CD4-positive, alpha-beta T cell (primary cell): Measurements from ENCODE around the gene ELK1. TPM values are rescaled to one million over a fixed set of nuclear protein-coding genes. Genes with fewer than 3 reads are reported as not detected.

Experiments
- ATAC-seq: fragments of 200-7000 bp; cut with Tn5 transposase; one replicate; pipeline ENCODE4 v1.10.0; 2022; ENCODE audit warnings: mild to moderate bottlenecking; ENCODE audit not compliant: poor library complexity
- CTCF ChIA-PET: fragments of 350-600 bp; sonication (Branson Sonifier 250); formaldehyde crosslinking; loops from one replicate; lab custom pipeline; 2021; ENCODE audit warnings: antibody characterized with exemption, inconsistent platforms; lab: Charles Lee
- POLR2A ChIA-PET: fragments of 350-600 bp; sonication (Branson Sonifier 250); formaldehyde crosslinking; loops from one replicate; lab custom pipeline; 2021; ENCODE audit warnings: antibody characterized with exemption, inconsistent platforms; lab: Charles Lee
- DNase-seq, 14 experiments: peaks; one replicate each; pipeline ENCODE4 v3.0.0-alpha.2; 2013 to 2020; ENCODE audit warnings: mixed read lengths in 2 of 14
- H3K27ac ChIP-seq, 2 donors: one replicate each; pipeline versions ENCODE4 v1.5.1 to v1.7.0; 2013; ENCODE audit warnings: low read length in 2 of 2, low read depth in 1 of 2, mild to moderate bottlenecking in 1 of 2
- H3K27me3 ChIP-seq, 2 experiments: 1 replicate in 1 of 2; 2 replicates in 1 of 2; pipeline versions ENCODE4 v1.6.1 to v1.7.0; 2013; ENCODE audit warnings: low read length in 2 of 2, control low read depth in 1 of 2, mild to moderate bottlenecking in 1 of 2, moderate library complexity in 1 of 2; ENCODE audit not compliant: insufficient read depth in 2 of 2, control insufficient read depth in 1 of 2
- H3K36me3 ChIP-seq: one replicate; pipeline ENCODE4 v1.6.1; 2013; ENCODE audit warnings: low read length, control low read depth; ENCODE audit not compliant: insufficient read depth
- H3K4me1 ChIP-seq: one replicate; pipeline ENCODE4 v1.6.1; 2013; ENCODE audit warnings: low read length, control low read depth; ENCODE audit not compliant: insufficient read depth
- H3K4me3 ChIP-seq: one replicate; pipeline ENCODE4 v1.5.1; 2013; ENCODE audit warnings: mild to moderate bottlenecking, low read length, moderate library complexity
- H3K9me3 ChIP-seq, 2 experiments: 1 replicate in 1 of 2; 2 replicates in 1 of 2; pipeline versions ENCODE4 v1.6.1 to v1.7.0; 2013; ENCODE audit warnings: low read length in 2 of 2, mild to moderate bottlenecking in 2 of 2, control low read depth in 1 of 2, moderate library complexity in 1 of 2; ENCODE audit not compliant: control insufficient read depth in 1 of 2, insufficient read depth in 1 of 2
- H3K27ac Mint-ChIP-seq: one replicate; pipeline ENCODE4 v1.8.0; 2020; ENCODE audit warnings: mixed read lengths
- H3K27me3 Mint-ChIP-seq: one replicate; pipeline ENCODE4 v1.8.0; 2021; ENCODE audit warnings: mixed read lengths
- H3K36me3 Mint-ChIP-seq: one replicate; pipeline ENCODE4 v1.8.0; 2021; ENCODE audit warnings: low read depth, mixed read lengths
- H3K4me1 Mint-ChIP-seq: one replicate; pipeline ENCODE4 v1.8.0; 2021; ENCODE audit warnings: low read depth, mixed read lengths
- H3K4me3 Mint-ChIP-seq: one replicate; pipeline ENCODE4 v1.8.0; 2020; ENCODE audit warnings: mild to moderate bottlenecking, mixed read lengths
- H3K9me3 Mint-ChIP-seq: one replicate; pipeline ENCODE4 v1.8.0; 2020; ENCODE audit warnings: mixed read lengths
- CTCF ChIP-seq: fragments of 200-600 bp; IDR thresholded peaks from one replicate; pipeline ENCODE4 v1.8.0; 2022; ENCODE audit warnings: antibody characterized with exemption, mild to moderate bottlenecking
- intact Hi-C, 2 experiments: fragments of 100-400 bp; cut with DNase I in 1 of 2; cut with micrococcal nuclease in 1 of 2; formaldehyde crosslinking; loops; one replicate each; pipeline versions ENCODE4 v1.15.1 to v1.9.0; 2023 to 2025; cut with DNase I, micrococcal nuclease
- polyA plus RNA-seq, 2 donors: library from polyadenylated mRNA; unstranded; fragments of 120-200 nt; gene quantifications; one replicate each; pipeline ENCODE4 v1.2.1, GENCODE V29; 2013
- total RNA-seq, 174 experiments: library from RNA in 2 of 174; stranded (reverse) in 2 of 174; gene quantifications; one replicate each; pipeline ENCODE4 v1.2.3 and lab custom pipeline; 2021 to 2026

ELK1 gene
- total RNA-seq, result 10 to 100 TPM; 38.9 to 40.5 TPM
- polyA plus RNA-seq (2013, experiment 1 of 2), result 30.2 TPM
- polyA plus RNA-seq (2013, experiment 2 of 2), result 29.5 TPM
- total RNA-seq (lab: John Stamatoyannopoulos, UW), result 26.2 to 115 (median 42.2) reads per million in 172 experiments

- Histone ChIP-seq H3K27ac (peak within 1 kb of the TSS; percentile 65 to 76), H3K9me3 (no peaks in the 10 kb centered on the region), H3K27me3 (no peaks in the 10 kb centered on the region), H3K4me1 (peaks cover 29% of the 10 kb centered on the region), H3K36me3 (peaks cover 24% of the 10 kb centered on the region), H3K4me3 (peak within 1 kb of the TSS; percentile 83)
- CTCF ChIA-PET, result no interaction called here
- no peak for TF ChIP-seq CTCF
- Mint-ChIP-seq H3K27me3 (no peaks in the 10 kb centered on the region), H3K36me3 (peaks cover 66% of the 10 kb centered on the region), H3K9me3 (no peaks in the 10 kb centered on the region), H3K4me3 (peak within 1 kb of the TSS; percentile 94), H3K4me1 (peaks cover 39% of the 10 kb centered on the region), H3K27ac (peak within 1 kb of the TSS; percentile 89)
- intact Hi-C loops, result loop anchor here (5.0 to 10.0 kb wide), 6 partner anchors 88 to 1264 kb away; partner anchors contain the start of genes ARAF (in 1 of the 2), FTSJ1 (in 1 of the 2), PIM2 (in 1 of the 2) and SLC35A2 (in 1 of the 2)
- POLR2A ChIA-PET, result interaction anchor here (0.7 to 1.8 kb wide), 8 partner anchors 9 to 1516 kb away, joined by 3 to 10 read pairs (median 6); partner anchors contain the start of genes CFP, NDUFB11, RBM10 and TIMP1
- DNase-seq, result peak; percentile 75 to 96 (median 84)
- peak; percentile 88 for ATAC-seq
These were observed at the start of gene ELK1 for GRCh38 chrX:47650164-47651042. TSS of gene ELK1 (minus strand) at chrX:47650563. CDS start at chrX:47641441, 9,122 bp downstream.

GRCh38 chrX:47697181-47697580 is 46.8 kb upstream of the ELK1 start:
- ATAC-seq, result no peak
- intact Hi-C loops, result no loop called here

GRCh38 chrX:47690175-47690574 is 39.8 kb upstream of the ELK1 start:
- CTCF ChIA-PET, result no interaction called here
- Histone ChIP-seq H3K9me3 (no peaks in the 10 kb centered on the region), H3K27me3 (peaks cover 0 to 3% of the 10 kb centered on the region in 2 experiments), H3K4me1 (no peaks in the 10 kb centered on the region), H3K36me3 (no peaks in the 10 kb centered on the region), H3K4me3 (no peak overlapping the region), H3K27ac (no peak overlapping the region)
- Mint-ChIP-seq H3K4me1 (no peaks in the 10 kb centered on the region), H3K4me3 (no peak overlapping the region), H3K27ac (no peak overlapping the region), H3K9me3 (no peaks in the 10 kb centered on the region), H3K36me3 (no peaks in the 10 kb centered on the region), H3K27me3 (peaks cover 4% of the 10 kb centered on the region)
- ATAC-seq (no peak), DNase-seq (peak in 1 of 14 experiments; percentile 0)
- POLR2A ChIA-PET, result no interaction called here
- no peak for TF ChIP-seq CTCF
- intact Hi-C loops, result no loop called here

More at GRCh38 chrX:47697181-47697580, 46.8 kb upstream of the ELK1 start:
- H3K27me3 Mint-ChIP-seq, result no peaks in the 10 kb centered on the region
- no peak for TF ChIP-seq CTCF
- ChIA-PET POLR2A (no interaction called here), CTCF (no interaction called here)
- peaks cover 0 to 6% of the 10 kb centered on the region in 2 experiments for H3K27me3 ChIP-seq
- H3K36me3 Mint-ChIP-seq, result no peaks in the 10 kb centered on the region
- no peak overlapping the region for H3K4me3 Mint-ChIP-seq
- H3K27ac ChIP-seq, result no peak overlapping the region
- H3K4me3 ChIP-seq, result no peak overlapping the region
- no peaks in the 10 kb centered on the region for H3K9me3 ChIP-seq
- H3K4me1 Mint-ChIP-seq, result no peaks in the 10 kb centered on the region
- H3K36me3 ChIP-seq, result no peaks in the 10 kb centered on the region
- no peak overlapping the region for H3K27ac Mint-ChIP-seq
- H3K9me3 Mint-ChIP-seq, result no peaks in the 10 kb centered on the region
- no peaks in the 10 kb centered on the region for H3K4me1 ChIP-seq
- no peak for DNase-seq
